HG02885 (cell line): ENCODE measurements around the gene ZDHHC14.

Source experiments
- ATAC-seq: cut with Tn5 transposase; IDR thresholded peaks from one replicate; pipeline ENCODE4 v1.9.1; 2021; ENCODE audit warnings: mild to moderate bottlenecking; ENCODE audit not compliant: unreplicated experiment, poor library complexity

ZDHHC14 gene

GRCh38 chr6:157512382-157512682, 131.3 kb downstream of the ZDHHC14 start:
- no peak for ATAC-seq

GRCh38 chr6:157513004-157513603, 132.1 kb downstream of the ZDHHC14 start:
- no peak for ATAC-seq

GRCh38 chr6:157513619-157514485, 132.9 kb downstream of the ZDHHC14 start:
- ATAC-seq, result no peak

- ATAC-seq, result no peak
Measured at GRCh38 chr6:157514659-157515496, 133.9 kb downstream of the ZDHHC14 start.

- ATAC-seq, result no peak
Measured at GRCh38 chr6:157516319-157517026, 135.5 kb downstream of the ZDHHC14 start.

GRCh38 chr6:157517601-157518359, 136.8 kb downstream of the ZDHHC14 start:
- no peak for ATAC-seq

GRCh38 chr6:157518397-157519250, 137.6 kb downstream of the ZDHHC14 start:
- no peak for ATAC-seq

- no peak for ATAC-seq
Measured at GRCh38 chr6:157519255-157520116, 138.5 kb downstream of the ZDHHC14 start.

GRCh38 chr6:157520117-157520406, 139.1 kb downstream of the ZDHHC14 start:
- ATAC-seq, result no peak

- no peak for ATAC-seq
Measured at GRCh38 chr6:157520596-157521361, 139.8 kb downstream of the ZDHHC14 start.

GRCh38 chr6:157521362-157522335, 140.7 kb downstream of the ZDHHC14 start:
- ATAC-seq, result no peak

GRCh38 chr6:157522472-157522871, 141.5 kb downstream of the ZDHHC14 start:
- ATAC-seq, result no peak

GRCh38 chr6:157524735-157525134, 143.7 kb downstream of the ZDHHC14 start:
- no peak for ATAC-seq

GRCh38 chr6:157525292-157525889, 144.4 kb downstream of the ZDHHC14 start:
- ATAC-seq, result no peak

GRCh38 chr6:157525918-157526425, 145.0 kb downstream of the ZDHHC14 start:
- ATAC-seq, result no peak

- ATAC-seq, result peak; percentile 89
Measured at GRCh38 chr6:157527471-157527907, 146.5 kb downstream of the ZDHHC14 start.
